Gastrocnemius medialis (tissue), 4 donors: Measurements from ENCODE around the gene OSBPL10. TPM values are rescaled to one million over a fixed set of nuclear protein-coding genes. Genes with fewer than 3 reads are reported as not detected.
"Not testable (repeated sequence)": the region's sequence is repeated elsewhere in the genome, so short reads cannot be mapped to it uniquely, and the experiment has no call there.

Experiments
- ATAC-seq, 2 donors: fragments of 150-250 bp; one replicate each; pipeline ENCODE4 v1.9.1; 2016
- DNase-seq, 2 donors: peaks; one replicate each; pipeline ENCODE4 v3.0.0-alpha.2; 2019
- H3K27ac ChIP-seq, 4 donors: fragments of 200-600 bp; sonication (generic); 1 replicate in 1 of 4; 2 replicates in 3 of 4; pipeline ENCODE4 v1.5.1; 2016 to 2018; ENCODE audit warnings: mild to moderate bottlenecking in 2 of 4, moderate library complexity in 1 of 4
- H3K27me3 ChIP-seq, 3 donors: fragments of 200-600 bp; sonication (generic) in 2 of 3; 1 replicate in 1 of 3; 2 replicates in 2 of 3; pipeline versions ENCODE4 v1.5.1 to v1.6.0; 2016 to 2019; ENCODE audit warnings: mild to moderate bottlenecking in 1 of 3, moderate library complexity in 1 of 3
- H3K36me3 ChIP-seq, 2 donors: fragments of 200-600 bp; sonication (generic) in 1 of 2; one replicate each; pipeline ENCODE4 v1.5.1; 2017 to 2018
- H3K4me1 ChIP-seq, 2 donors: fragments of 200-600 bp; sonication (generic) in 1 of 2; one replicate each; pipeline ENCODE4 v1.5.1; 2016 to 2017; ENCODE audit warnings: mild to moderate bottlenecking in 2 of 2
- H3K4me3 ChIP-seq, 4 donors: fragments of 200-600 bp; sonication (generic) in 3 of 4; 1 replicate in 1 of 4; 2 replicates in 3 of 4; pipeline ENCODE4 v1.5.1; 2016 to 2019; ENCODE audit warnings: mild to moderate bottlenecking in 2 of 4
- H3K9me3 ChIP-seq, 3 donors: fragments of 200-600 bp; sonication (generic) in 2 of 3; 1 replicate in 1 of 3; 2 replicates in 2 of 3; pipeline ENCODE4 v1.5.1; 2016 to 2019
- POLR2A ChIP-seq, 2 donors: fragments of 450-650 bp; IDR thresholded peaks; one replicate each; pipeline ENCODE4 v1.6.1; 2017; ENCODE audit warnings: antibody characterized with exemption in 2 of 2, mild to moderate bottlenecking in 2 of 2, moderate library complexity in 2 of 2
- in situ Hi-C, 4 donors: fragments of 200-750 bp; cut with MboI; loops; one replicate each; pipeline versions ENCODE4 v1.15.0 to v1.8.0; 2017; ENCODE audit warnings: low sequenced_read_pairs in 4 of 4
- intact Hi-C: fragments of 100-400 bp; cut with DNase I; formaldehyde crosslinking; loops from one replicate; pipeline ENCODE4 v1.15.1; 2023; ENCODE audit warnings: low total_unique reads
- total RNA-seq, 4 donors: library from RNA; depleted of rRNA; stranded (reverse); fragments of >200 nt; gene quantifications; one replicate each; pipeline versions ENCODE4 v1.1.0 to v1.2.3, GENCODE V29; 2016
- TF ChIP-seq, protein P1 (sequence below), 5 experiments: fragments of 450-650 bp in 3 of 5; fragments of 200-600 bp in 2 of 5; sonication (generic) in 2 of 5; IDR thresholded peaks in 4 of 5; conservative IDR thresholded peaks in 1 of 5; 1 replicate in 4 of 5; 2 replicates in 1 of 5; pipeline ENCODE4 v1.5.1; 2016 to 2019; ENCODE audit warnings: antibody characterized with exemption in 5 of 5, mild to moderate bottlenecking in 3 of 5, moderate library complexity in 3 of 5

Gene OSBPL10
- total RNA-seq, 4 donors from 2014 or later = 1.4 to 7.0 (median 3.8) TPM

DNA sequence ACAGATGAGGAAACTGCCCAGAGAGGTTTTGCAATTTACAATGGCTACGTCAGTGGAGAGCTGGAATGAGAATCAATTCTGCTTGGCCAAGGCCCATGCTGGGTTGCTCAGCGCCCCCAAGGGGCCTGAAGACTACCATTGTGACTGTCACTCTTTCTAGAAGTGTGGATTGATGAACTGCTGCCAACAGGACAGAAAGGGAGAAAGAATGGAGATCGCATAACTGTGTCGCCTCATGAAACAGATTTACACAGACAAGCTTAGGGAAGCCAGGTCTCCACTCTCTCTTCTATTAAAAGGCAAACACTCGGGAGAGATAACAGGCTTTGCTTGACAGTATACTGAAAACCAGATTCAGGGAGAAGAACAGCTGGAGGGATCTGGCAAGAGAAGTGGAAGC is 288.3 kb downstream of the OSBPL10 start:
- no peaks in the 10 kb centered on the region for H3K27me3 ChIP-seq

GRCh38 chr3:31690771-31691170 is 290.3 kb downstream of the OSBPL10 start:
- in situ Hi-C loops = no loop called here
- H3K27ac ChIP-seq = no peak overlapping the region
- no peak for TF ChIP-seq POLR2A (IDR thresholded peaks at IDR 0.05)
- TF ChIP-seq, protein P1, sequence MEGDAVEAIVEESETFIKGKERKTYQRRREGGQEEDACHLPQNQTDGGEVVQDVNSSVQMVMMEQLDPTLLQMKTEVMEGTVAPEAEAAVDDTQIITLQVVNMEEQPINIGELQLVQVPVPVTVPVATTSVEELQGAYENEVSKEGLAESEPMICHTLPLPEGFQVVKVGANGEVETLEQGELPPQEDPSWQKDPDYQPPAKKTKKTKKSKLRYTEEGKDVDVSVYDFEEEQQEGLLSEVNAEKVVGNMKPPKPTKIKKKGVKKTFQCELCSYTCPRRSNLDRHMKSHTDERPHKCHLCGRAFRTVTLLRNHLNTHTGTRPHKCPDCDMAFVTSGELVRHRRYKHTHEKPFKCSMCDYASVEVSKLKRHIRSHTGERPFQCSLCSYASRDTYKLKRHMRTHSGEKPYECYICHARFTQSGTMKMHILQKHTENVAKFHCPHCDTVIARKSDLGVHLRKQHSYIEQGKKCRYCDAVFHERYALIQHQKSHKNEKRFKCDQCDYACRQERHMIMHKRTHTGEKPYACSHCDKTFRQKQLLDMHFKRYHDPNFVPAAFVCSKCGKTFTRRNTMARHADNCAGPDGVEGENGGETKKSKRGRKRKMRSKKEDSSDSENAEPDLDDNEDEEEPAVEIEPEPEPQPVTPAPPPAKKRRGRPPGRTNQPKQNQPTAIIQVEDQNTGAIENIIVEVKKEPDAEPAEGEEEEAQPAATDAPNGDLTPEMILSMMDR (IDR thresholded peaks at IDR 0.05 in 4 of 5, conservative IDR thresholded peaks at IDR 0.05 in 1 of 5) = no peak
- no peak for ATAC-seq
- no peaks in the 10 kb centered on the region for H3K4me1 ChIP-seq
- no peaks in the 10 kb centered on the region for H3K27me3 ChIP-seq
- no peak for DNase-seq
- intact Hi-C loops = no loop called here
- no peaks in the 10 kb centered on the region for H3K9me3 ChIP-seq
- H3K36me3 ChIP-seq = no peaks in the 10 kb centered on the region
- no peak overlapping the region for H3K4me3 ChIP-seq

More for the DNA sequence above, 288.3 kb downstream of the OSBPL10 start:
- H3K9me3 ChIP-seq = no peaks in the 10 kb centered on the region
- no peaks in the 10 kb centered on the region for H3K36me3 ChIP-seq
- intact Hi-C loops (no loop called here), in situ Hi-C loops (no loop called here)
- ATAC-seq (no peak), DNase-seq (no peak)
- TF ChIP-seq POLR2A (IDR thresholded peaks at IDR 0.05) = no peak
- TF ChIP-seq, protein P1 (IDR thresholded peaks at IDR 0.05 in 4 of 5, conservative IDR thresholded peaks at IDR 0.05 in 1 of 5) = no peak
- H3K4me1 ChIP-seq = no peaks in the 10 kb centered on the region
- H3K4me3 ChIP-seq = no peak overlapping the region
- no peak overlapping the region for H3K27ac ChIP-seq

GRCh38 chr3:31689523-31689922 is 291.5 kb downstream of the OSBPL10 start:
- H3K4me1 ChIP-seq, intact Hi-C loops, H3K4me3 ChIP-seq, H3K27me3 ChIP-seq, H3K27ac ChIP-seq, H3K36me3 ChIP-seq, ATAC-seq, H3K9me3 ChIP-seq, in situ Hi-C loops, DNase-seq: not testable (repeated sequence)

- Histone ChIP-seq H3K9me3 (no peaks in the 10 kb centered on the region), H3K27ac (no peak overlapping the region), H3K4me1 (no peaks in the 10 kb centered on the region), H3K27me3 (no peaks in the 10 kb centered on the region), H3K4me3 (no peak overlapping the region), H3K36me3 (no peaks in the 10 kb centered on the region)
- no peak for TF ChIP-seq POLR2A (IDR thresholded peaks at IDR 0.05)
- TF ChIP-seq, protein P1 (IDR thresholded peaks at IDR 0.05 in 4 of 5, conservative IDR thresholded peaks at IDR 0.05 in 1 of 5) = no peak
- intact Hi-C loops (no loop called here), in situ Hi-C loops (no loop called here)
- ATAC-seq (no peak), DNase-seq (no peak)
These were observed 292.1 kb downstream of the OSBPL10 start for GRCh38 chr3:31688984-31689383.

GRCh38 chr3:31687020-31687802 is 293.9 kb downstream of the OSBPL10 start:
- no peaks in the 10 kb centered on the region for H3K27me3 ChIP-seq
- H3K4me3 ChIP-seq = no peak overlapping the region
- no peaks in the 10 kb centered on the region for H3K9me3 ChIP-seq
- no peak for TF ChIP-seq POLR2A (IDR thresholded peaks at IDR 0.05)
- TF ChIP-seq, protein P1 (IDR thresholded peaks at IDR 0.05 in 4 of 5, conservative IDR thresholded peaks at IDR 0.05 in 1 of 5) = no peak
- in situ Hi-C loops (no loop called here), intact Hi-C loops (no loop called here)
- no peaks in the 10 kb centered on the region for H3K4me1 ChIP-seq
- H3K36me3 ChIP-seq = no peaks in the 10 kb centered on the region
- DNase-seq = no peak
- H3K27ac ChIP-seq = no peak overlapping the region
- no peak for ATAC-seq
